Fibroblast of mammary gland (primary cell): ENCODE results near the gene NCOR2.

ENCODE experiments used
- DNase-seq: peaks from one replicate; pipeline ENCODE4 v3.0.0-alpha.2; 2010; ENCODE audit warnings: low read depth
- H3K4me3 ChIP-seq: 2 replicates; pipeline ENCODE4 v1.5.1; 2011; ENCODE audit warnings: low read depth, mild to moderate bottlenecking, low read length, moderate library complexity; ENCODE audit not compliant: control insufficient read depth
- TF ChIP-seq, protein P1 (sequence below): conservative IDR thresholded peaks from 2 replicates; pipeline ENCODE4 v1.5.1; 2011; ENCODE audit warnings: low read depth, low read length, inconsistent platforms; ENCODE audit not compliant: control insufficient read depth, insufficient read depth

The NCOR2 gene

DNA sequence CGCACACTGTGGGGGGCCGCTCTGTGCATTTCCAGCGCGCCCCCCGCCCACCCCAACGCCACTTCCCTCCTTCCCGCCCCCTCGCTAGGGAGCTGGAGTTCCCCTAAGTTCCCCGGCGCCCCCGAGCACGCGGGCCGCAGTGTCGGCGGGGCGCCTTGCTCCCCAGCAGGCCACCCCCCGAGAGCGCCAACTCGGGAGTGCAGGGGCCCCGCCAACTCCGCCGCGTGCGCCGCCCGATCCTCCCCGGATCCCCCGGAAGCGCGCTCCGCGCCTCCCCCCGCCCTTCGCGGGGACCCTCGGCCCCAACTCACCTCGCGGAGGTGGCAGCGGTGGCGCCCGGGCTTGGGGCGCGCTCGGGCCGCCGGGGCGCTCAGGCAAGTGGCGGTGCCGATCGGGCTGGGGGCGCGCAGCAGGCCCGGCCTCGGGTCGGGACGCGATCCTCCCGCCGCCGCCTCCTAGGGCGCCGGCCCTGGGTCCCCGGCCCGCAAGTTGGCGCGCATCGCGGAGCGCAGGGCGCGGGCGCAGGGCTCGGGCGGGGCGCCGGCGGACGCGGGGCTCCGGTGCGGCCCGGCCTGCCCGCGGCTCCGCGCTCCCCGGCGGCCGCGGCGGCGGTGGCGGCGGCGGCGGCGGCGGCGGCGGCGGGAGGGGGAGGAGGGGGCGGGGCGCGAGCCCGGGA lies at the start of gene NCOR2:
Gene NCOR2 (minus strand): TSS at position 616 of the 676 bp plus-strand sequence. CDS start 72,361 bp downstream, outside the sequence.
- DNase-seq = no peak
- TF ChIP-seq, protein P1, sequence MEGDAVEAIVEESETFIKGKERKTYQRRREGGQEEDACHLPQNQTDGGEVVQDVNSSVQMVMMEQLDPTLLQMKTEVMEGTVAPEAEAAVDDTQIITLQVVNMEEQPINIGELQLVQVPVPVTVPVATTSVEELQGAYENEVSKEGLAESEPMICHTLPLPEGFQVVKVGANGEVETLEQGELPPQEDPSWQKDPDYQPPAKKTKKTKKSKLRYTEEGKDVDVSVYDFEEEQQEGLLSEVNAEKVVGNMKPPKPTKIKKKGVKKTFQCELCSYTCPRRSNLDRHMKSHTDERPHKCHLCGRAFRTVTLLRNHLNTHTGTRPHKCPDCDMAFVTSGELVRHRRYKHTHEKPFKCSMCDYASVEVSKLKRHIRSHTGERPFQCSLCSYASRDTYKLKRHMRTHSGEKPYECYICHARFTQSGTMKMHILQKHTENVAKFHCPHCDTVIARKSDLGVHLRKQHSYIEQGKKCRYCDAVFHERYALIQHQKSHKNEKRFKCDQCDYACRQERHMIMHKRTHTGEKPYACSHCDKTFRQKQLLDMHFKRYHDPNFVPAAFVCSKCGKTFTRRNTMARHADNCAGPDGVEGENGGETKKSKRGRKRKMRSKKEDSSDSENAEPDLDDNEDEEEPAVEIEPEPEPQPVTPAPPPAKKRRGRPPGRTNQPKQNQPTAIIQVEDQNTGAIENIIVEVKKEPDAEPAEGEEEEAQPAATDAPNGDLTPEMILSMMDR = no peak
- peak within 1 kb of the TSS; percentile 80 for H3K4me3 ChIP-seq

DNA sequence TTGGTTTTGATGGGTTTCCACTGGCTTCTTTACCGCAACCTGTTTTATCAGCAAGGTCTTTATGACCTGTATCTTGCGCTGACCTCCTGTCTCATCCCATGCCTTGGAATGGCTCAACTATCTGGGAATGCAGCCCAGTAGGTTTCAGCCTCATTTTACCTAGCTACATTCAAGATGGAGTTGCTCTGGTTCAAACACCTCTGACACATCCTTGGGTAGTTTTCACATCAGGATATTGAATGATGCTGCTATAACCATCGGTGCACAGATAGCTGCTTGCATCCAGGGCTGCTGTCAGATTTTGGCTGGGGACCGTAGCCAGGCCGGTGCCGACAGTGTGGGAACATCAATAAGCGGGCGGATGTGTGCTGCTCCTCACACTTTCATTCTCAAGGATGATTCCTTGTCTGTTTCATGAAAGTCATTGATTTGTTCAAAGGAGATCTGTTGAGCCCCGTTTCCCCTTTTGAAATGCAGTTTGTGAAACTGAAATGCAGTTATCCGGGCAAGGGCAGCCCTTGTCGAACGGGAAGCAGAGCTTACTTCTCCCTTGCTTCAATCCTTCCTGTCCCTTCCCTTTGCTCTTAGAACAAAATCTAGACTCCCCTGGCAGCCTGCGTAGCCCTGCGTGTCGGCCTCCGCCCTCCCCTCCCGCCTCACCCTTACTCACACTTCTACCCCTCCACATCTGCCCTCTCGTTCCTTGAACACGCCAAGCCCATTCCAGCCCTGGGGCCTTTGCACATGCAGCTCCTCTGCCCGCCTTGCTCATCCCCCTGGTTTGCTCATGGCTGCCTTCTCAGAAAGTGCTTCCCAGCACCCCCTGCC lies 49.2 kb upstream of the NCOR2 start:
- no peak overlapping the region for H3K4me3 ChIP-seq
- no peak for DNase-seq
- TF ChIP-seq, protein P1 = no peak

DNA sequence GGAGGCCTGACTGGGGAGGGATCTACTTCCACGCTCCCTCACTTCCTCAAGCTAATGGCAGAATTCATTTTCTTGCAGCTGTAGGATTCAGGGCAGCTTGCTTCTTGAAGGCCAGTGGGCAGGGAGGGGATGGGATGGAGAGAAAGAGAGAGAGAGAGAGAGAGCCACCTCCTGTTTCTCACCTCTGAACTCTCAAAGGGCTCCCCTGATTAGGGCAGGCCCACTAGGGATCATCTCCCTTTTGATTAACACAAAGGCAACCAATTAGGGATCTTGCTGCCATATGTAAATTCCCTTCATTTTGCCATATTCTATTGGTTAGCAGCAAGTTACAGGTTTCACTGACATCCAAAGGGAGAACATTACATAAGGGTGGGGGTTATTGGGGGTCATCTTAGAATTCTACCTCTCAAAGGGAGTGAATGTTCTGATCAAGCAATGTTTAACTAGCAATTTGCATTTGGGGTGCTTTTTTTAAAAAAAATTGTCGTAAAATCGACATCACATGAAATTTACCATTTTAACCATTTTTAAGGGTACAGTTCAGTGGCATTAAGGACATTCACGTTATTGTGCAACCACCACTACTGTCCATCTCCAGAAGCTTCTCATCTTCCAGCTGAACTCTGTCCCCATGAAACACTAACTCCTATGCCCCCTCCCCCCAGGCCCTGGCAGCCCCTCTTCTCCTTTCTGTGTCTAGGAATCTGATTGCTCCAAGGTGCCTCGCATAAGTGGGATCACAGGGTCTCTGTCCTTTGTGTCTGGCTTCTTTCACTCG lies 47.3 kb upstream of the NCOR2 start:
- no peak overlapping the region for H3K4me3 ChIP-seq
- TF ChIP-seq, protein P1 = no peak
- no peak for DNase-seq

DNA sequence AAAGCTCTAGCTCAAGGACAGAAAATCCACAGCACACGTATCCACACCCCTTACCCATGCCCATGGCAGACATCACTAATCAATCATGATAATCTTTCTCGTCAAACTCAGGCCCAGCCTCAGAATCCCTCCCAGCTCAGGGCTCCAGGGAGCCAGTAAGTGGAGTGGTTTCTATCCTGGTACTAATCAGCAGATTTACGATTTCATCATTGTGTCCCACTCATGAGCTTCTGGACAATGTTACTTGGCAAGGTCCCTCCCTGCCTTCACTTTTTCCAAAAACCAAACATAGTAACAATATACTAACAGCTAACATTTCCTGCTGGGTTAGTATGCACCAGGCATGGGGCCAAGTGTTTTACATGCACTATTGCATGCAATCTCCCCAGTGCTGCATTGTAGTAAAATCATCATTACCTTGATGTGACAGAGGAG lies 45.8 kb upstream of the NCOR2 start:
- H3K4me3 ChIP-seq = no peak overlapping the region
- TF ChIP-seq, protein P1 = no peak
- DNase-seq = peak; percentile 78

DNA sequence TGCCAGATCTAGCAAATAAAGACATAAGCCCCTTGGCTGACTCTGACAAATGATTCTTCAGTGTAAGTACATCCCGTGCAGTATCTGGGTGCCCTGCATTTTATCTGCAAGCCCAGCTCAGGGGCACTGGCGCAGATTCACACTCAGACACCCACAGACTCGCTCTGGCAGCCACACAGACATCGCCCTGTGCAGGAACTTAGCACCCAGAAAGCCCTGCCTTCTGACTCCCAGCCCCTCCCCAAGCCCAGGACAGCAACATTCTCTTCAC lies 44.9 kb upstream of the NCOR2 start:
- DNase-seq = no peak
- TF ChIP-seq, protein P1 = no peak
- H3K4me3 ChIP-seq = no peak overlapping the region

DNA sequence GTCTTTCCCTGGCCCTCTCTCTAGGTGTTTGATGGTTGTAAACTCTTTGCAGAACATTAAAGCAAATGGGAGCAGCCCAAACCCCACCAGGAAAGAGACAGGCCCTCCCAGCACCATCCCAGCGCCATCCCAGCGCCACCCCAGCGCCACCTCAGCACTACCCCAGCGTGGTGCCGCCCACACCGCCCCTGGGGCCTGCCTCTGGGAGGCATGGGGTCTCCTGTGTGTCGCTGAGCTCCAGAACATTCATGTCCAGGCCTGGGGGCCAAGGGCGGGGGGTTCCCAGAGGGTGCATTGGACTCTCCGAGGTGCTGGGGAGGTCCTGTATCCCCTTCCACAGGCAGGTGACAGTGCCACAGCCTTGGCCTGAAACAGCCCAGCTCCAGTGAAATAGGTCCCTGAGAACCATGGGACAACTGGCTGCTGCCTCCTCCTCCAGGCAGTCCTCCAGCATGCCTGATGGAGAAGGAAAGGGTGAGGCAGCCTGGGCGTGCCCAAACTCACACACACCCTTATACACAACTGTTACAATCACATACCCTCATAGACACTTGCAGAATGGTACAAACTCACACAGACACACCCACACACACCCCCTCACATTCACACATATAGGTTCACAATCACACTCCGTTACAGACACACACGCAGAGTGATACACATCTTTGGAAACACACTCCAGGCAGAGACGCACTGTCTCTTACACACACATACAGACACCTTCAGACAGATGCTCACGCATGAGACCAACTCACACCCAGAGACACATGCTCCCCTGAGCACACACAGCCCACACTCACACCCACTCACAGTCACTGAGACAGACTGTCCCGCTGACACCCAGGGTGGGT lies 44.4 kb upstream of the NCOR2 start:
- no peak overlapping the region for H3K4me3 ChIP-seq
- TF ChIP-seq, protein P1 = no peak
- DNase-seq = no peak
